Kidney capillary endothelial cell (primary cell): ENCODE data around the gene GIMAP2.
"Not testable (repeated sequence)": the region's sequence is repeated elsewhere in the genome, so short reads cannot be mapped to it uniquely, and the experiment has no call there.

Experiments
- DNase-seq: peaks from one replicate; pipeline ENCODE4 v3.0.0-alpha.2; 2018; ENCODE audit warnings: low spot score

The GIMAP2 gene

DNA sequence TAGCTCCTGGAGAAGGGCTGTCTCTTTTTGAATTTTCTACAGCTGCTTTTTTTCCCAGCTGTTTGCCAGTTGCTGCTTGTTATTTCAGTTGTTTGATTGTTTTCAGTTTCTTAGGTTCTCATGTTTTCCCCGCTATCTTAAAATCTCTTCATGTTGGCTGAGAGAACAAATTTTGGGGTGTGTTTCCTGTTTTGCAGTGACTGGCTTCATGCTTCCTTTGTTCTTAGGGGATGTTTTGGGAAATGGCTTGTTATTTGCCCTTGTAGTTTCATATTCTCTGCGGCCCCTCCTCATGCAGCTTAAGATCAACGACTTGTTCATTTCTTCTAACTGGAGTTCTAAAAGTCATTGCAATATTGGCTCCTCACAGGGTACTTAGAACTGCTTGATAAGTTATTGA, 8.7 kb upstream of the GIMAP2 start:
- DNase-seq, result not testable (repeated sequence)

GRCh38 chr7:150678601-150679000, 6.9 kb upstream of the GIMAP2 start:
- DNase-seq, result not testable (repeated sequence)

GRCh38 chr7:150680364-150680763, 5.1 kb upstream of the GIMAP2 start:
- DNase-seq, result not testable (repeated sequence)

DNA sequence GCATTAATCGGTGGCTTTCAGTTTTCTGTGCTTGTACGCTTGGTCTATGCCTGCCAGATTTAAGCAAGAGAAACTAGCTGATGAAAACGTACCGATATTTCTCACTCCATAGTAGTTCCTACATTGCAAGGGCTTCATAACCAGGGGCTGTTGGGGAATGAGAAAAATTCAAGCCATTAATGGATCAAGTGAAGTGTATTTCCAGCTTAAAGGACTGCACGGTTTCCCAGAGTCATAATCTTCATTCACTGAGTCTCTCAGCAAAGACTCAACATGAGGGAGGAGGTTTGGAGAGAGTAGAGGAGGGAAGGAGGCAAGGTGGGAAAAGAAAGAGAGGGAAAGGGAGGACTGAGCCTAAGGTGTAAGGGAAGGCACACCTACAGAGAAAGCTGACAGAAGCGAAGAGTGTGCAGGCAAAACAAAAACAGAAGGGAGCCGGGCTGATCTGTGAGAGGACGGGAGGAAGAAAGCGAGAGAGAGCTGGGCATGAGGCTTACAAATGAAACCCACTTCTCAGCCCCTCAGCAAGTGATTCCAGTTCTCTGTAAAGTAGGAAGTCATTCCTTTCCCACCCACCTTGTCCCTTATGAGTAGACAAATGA, 625 bp downstream of the GIMAP2 start:
- DNase-seq, result peak; percentile 8

DNA sequence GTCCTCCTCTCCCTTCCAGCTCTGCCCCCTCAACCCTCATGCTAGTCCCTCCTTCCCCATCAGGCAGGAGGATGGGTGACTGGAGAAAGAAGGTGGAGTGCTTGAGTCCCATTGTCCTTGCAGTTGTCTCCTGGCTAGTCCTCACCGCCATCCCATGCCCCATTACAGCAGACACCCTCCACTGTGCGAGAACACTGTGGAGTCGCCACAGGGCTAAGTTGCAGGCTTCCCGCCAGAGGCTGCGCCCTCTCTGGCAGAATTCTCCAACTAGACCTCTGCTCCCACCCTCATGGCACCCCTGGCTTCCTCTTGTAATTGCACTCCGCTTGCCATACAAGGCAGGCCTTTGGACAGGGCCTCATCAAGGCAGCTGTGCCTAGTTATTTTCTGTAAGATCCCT, 3.1 kb downstream of the GIMAP2 start:
- DNase-seq, result no peak

GRCh38 chr7:150695654-150696053, 10.1 kb downstream of the GIMAP2 start:
- DNase-seq, result no peak

DNA sequence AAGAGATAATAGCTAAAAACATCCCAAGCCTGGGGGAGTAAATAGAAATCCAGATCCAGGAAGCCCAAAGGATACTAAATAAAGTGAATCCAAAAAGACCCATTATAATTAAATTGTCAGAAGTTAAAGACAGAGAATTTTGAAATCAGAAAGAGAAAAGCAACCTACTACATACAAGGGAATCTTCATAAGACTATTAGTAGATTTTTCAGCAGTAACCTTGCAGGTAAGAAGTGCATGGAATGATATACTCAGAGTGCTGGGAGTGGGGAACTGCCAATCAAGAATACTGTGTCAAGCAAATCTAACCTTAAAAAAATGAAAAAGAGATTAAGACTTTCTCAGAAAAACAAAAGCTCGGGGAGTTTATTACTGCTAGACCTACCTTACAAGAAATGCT, 17.7 kb downstream of the GIMAP2 start:
- DNase-seq, result no peak

DNA sequence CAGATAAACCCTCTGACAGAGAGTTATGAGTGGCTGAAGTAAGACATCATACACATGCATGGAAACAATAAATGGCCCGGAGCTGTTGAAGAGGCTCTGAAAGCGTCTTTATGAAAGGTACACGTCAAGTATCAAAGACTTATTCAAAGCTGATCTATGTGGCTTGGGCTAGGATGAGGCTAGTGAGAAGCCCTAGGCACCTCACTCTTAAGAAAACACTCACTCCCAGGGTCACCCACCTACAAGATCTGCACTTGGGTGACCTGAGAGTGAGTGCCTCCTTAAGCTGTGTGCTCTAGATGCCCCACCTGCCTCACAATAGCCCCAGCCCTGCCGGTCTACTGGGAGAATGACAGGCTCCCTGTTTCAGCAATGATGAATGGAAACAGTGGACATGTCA, 29.8 kb downstream of the GIMAP2 start:
- no peak for DNase-seq

- no peak for DNase-seq
These were observed 30.2 kb downstream of the GIMAP2 start for GRCh38 chr7:150715738-150716137.

GRCh38 chr7:150716368-150716767, 30.9 kb downstream of the GIMAP2 start, which contains the start of gene GIMAP1:
TSS of gene GIMAP1 (plus strand) at chr7:150716613. CDS start at chr7:150719048, 2,435 bp downstream.
- peak; percentile 71 for DNase-seq

GRCh38 chr7:150716939-150717338, 31.4 kb downstream of the GIMAP2 start:
- peak; percentile 14 for DNase-seq

DNA sequence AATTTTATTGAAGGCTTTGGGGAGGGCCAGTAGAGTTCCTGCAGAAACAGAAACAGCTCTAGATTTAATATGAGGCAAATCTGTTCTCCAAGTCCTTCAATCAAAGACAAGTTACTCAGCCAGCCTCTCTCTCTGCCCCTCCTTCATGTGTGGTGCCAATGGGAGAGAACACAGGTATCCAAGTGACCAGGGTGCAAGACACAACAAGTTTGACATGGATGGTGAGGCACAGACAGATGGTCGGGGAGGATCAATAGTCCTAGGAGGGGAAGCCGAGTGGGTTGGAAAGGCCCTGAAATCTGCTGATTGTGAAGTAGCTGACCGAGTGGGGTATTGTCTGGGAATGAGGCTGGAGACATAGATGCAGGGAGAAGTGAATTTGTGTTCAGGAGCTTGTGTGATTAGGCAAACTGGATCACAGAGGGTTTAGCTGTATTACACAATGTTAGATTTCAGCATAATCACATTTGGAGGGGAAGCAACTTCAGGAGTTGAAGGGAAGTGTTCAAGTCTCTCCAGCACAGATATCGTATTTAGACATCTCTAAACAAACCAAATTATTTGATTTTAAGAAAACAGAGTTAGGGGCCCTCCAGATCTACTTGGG, 32.4 kb downstream of the GIMAP2 start:
- peak; percentile 5 for DNase-seq

GRCh38 chr7:150719436-150719835, 33.9 kb downstream of the GIMAP2 start:
- DNase-seq, result no peak

DNA sequence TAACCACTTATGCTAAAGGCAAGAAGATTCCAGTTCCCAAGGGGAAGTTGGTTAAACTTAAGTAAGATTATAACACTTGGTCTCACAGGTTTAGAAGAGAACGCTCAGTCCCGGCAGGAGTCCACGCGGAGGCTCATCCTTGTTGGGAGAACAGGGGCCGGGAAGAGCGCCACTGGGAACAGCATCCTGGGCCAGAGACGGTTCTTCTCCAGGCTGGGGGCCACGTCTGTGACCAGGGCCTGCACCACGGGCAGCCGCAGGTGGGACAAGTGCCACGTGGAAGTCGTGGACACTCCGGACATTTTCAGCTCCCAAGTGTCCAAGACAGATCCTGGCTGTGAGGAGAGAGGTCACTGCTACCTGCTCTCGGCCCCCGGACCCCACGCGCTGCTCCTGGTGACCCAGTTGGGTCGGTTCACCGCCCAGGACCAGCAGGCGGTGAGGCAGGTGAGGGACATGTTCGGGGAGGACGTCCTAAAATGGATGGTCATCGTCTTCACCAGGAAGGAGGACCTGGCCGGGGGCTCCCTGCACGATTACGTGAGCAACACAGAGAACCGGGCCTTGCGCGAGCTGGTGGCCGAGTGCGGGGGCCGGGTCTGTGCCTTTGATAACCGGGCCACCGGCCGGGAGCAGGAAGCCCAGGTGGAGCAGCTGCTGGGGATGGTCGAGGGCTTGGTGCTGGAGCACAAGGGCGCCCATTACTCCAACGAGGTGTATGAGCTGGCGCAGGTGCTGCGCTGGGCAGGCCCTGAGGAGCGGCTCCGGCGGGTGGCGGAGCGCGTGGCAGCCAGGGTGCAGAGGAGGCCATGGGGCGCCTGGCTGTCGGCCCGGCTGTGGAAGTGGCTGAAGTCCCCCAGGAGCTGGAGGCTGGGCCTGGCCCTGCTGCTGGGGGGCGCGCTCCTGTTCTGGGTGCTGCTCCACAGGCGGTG, 34.7 kb downstream of the GIMAP2 start:
- no peak for DNase-seq

- no peak for DNase-seq
These were observed 36.5 kb downstream of the GIMAP2 start for GRCh38 chr7:150721970-150722373.

DNA sequence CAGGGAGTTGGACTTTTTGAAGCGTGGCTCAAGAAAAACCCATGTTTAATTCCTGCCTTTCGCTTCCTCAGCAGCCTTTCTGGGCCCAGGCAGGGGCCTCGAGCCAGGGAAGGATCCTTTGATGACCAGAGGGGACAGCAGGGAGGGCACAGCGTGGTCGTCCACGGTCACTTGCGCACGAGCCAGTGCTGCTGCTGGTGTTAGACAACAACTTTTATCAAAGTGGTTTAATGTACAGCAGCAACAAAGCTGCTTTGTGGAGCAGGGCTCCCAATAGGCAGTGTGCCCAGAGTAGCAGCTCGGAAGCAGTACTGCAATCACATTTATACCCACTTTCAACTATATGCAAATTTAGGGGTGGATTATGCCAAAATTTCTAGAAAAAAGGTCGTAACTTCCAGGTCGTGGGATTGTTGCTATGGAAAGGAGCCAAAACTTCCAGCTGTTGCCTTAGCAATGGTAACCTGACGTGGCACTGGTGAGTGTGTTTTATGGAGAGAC, 37.0 kb downstream of the GIMAP2 start:
- no peak for DNase-seq

GRCh38 chr7:150723467-150723866, 38.0 kb downstream of the GIMAP2 start:
- no peak for DNase-seq

GRCh38 chr7:150727381-150727780, 41.9 kb downstream of the GIMAP2 start:
- DNase-seq, result no peak

GRCh38 chr7:150728011-150728410, 42.5 kb downstream of the GIMAP2 start:
- no peak for DNase-seq

GRCh38 chr7:150728609-150729008, 43.1 kb downstream of the GIMAP2 start:
- DNase-seq, result no peak

DNA sequence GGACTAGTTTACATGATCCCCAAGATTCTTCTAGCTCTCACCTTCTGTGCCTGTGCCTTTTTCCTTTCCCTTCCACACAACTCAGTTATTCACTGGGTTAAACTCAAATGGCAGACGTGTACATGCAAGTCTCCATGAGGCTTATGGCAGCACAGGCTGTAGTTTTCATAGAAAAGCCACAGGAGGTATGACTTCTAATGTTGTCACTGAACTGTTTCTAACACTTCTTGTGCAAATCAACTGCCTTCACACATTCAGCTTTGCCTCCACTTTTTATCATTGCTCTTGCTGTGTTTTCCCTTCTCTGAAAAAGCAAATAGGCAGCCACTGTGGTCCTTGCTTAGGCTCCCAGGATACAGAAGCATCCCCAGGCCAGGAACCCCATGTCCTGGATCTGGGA, 46.4 kb downstream of the GIMAP2 start:
- DNase-seq, result no peak

DNA sequence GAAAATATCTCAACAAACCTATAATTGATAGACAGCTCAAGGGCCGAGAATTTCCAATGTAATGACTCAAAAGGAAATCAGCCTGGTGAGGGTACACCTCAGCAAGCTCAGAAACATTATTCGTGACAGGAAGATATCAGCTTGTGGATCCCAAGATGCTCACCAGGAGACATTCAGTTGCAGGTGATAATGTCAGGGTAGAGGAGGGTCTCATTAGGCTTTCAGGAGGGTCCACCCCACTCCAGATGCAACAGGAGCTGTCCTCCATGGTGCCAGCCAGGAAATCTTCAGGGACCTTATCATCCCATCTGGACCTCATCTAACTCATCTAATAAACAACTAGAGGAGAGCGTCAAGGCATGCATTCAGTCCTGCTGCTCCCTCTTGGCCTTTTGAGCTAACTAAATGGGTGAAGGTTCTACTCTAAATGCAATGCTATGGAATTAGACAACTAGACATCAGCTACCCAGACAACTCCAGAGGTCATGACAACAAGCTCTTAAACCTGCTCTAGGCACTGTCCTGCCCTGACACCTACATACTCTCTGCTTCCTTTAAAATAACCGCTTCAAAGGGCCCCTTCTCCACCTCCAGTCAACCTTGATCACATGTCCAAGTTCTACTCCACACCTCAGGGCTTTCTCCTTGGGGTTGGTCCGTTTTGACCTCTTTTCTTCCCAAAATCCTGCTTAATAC, 47.4 kb downstream of the GIMAP2 start:
- no peak for DNase-seq
